Astrocyte (in vitro differentiated cells and primary cell): ENCODE results near the gene ANKRD13C.
"Not testable (repeated sequence)": the region's sequence is repeated elsewhere in the genome, so short reads cannot be mapped to it uniquely, and the experiment has no call there.

Experiments used
- EZH2 ChIP-seq: IDR thresholded peaks from 2 replicates; pipeline ENCODE4 v1.6.1; 2012; ENCODE audit warnings: mild to moderate bottlenecking, low read length, inconsistent platforms; ENCODE audit not compliant: insufficient read depth
- TF ChIP-seq, protein P1 (sequence below): IDR thresholded peaks from 2 replicates; pipeline ENCODE4 v1.5.1; 2011; ENCODE audit warnings: low read depth, mild to moderate bottlenecking, inconsistent platforms, low read length, moderate library complexity; ENCODE audit not compliant: insufficient read depth

DNA sequence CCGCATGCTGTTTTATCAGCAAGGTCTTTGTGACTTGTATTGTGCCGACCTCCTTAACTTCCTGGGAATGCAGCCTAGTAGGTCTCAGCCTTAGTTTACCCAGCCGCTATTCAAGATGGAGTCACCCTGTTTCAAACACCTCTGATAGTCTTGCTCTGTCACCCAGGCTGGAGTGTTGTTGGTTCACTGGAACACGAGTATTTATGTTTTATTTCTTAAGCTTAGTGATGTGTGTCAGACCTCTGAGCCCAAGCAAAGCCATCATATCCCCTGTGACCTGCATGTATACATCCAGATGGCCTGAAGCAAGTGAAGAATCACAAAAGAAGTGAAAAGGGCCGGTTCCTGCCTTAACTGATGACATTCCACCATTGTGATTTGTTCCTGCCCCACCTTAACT lies 12.9 kb upstream of the ANKRD13C start:
- TF ChIP-seq EZH2, result not testable (repeated sequence)
- TF ChIP-seq, protein P1, sequence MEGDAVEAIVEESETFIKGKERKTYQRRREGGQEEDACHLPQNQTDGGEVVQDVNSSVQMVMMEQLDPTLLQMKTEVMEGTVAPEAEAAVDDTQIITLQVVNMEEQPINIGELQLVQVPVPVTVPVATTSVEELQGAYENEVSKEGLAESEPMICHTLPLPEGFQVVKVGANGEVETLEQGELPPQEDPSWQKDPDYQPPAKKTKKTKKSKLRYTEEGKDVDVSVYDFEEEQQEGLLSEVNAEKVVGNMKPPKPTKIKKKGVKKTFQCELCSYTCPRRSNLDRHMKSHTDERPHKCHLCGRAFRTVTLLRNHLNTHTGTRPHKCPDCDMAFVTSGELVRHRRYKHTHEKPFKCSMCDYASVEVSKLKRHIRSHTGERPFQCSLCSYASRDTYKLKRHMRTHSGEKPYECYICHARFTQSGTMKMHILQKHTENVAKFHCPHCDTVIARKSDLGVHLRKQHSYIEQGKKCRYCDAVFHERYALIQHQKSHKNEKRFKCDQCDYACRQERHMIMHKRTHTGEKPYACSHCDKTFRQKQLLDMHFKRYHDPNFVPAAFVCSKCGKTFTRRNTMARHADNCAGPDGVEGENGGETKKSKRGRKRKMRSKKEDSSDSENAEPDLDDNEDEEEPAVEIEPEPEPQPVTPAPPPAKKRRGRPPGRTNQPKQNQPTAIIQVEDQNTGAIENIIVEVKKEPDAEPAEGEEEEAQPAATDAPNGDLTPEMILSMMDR, result not testable (repeated sequence)
